Fibroblast of the aortic adventitia (primary cell): ENCODE measurements around the gene MRPS21. TPM values are rescaled to one million over a fixed set of nuclear protein-coding genes. Genes with fewer than 3 reads are reported as not detected.
"Not testable (repeated sequence)": the region's sequence is repeated elsewhere in the genome, so short reads cannot be mapped to it uniquely, and the experiment has no call there.

Source experiments
- DNase-seq: peaks from one replicate; pipeline ENCODE4 v3.0.0-alpha.2; 2010; ENCODE audit warnings: low read depth
- H3K4me3 ChIP-seq: 2 replicates; pipeline ENCODE4 v1.5.1; 2011; ENCODE audit warnings: low read depth, mild to moderate bottlenecking, control low read depth, low read length, moderate library complexity
- total RNA-seq: library from RNA; depleted of rRNA; stranded (reverse); fragments of >200 nt; gene quantifications from 2 replicates; pipeline ENCODE4 v1.2.3, GENCODE V29; 2012; ENCODE audit warnings: low replicate concordance
- TF ChIP-seq, protein P1 (sequence below): IDR thresholded peaks from 2 replicates; pipeline ENCODE4 v1.5.1; 2011; ENCODE audit warnings: mild to moderate bottlenecking, low read length, control low read depth, inconsistent platforms; ENCODE audit not compliant: insufficient read depth

Gene MRPS21
- total RNA-seq, 1 donor: 40.2 TPM

GRCh38 chr1:150299716-150300115 is 6.1 kb downstream of the MRPS21 start:
- TF ChIP-seq, protein P1, sequence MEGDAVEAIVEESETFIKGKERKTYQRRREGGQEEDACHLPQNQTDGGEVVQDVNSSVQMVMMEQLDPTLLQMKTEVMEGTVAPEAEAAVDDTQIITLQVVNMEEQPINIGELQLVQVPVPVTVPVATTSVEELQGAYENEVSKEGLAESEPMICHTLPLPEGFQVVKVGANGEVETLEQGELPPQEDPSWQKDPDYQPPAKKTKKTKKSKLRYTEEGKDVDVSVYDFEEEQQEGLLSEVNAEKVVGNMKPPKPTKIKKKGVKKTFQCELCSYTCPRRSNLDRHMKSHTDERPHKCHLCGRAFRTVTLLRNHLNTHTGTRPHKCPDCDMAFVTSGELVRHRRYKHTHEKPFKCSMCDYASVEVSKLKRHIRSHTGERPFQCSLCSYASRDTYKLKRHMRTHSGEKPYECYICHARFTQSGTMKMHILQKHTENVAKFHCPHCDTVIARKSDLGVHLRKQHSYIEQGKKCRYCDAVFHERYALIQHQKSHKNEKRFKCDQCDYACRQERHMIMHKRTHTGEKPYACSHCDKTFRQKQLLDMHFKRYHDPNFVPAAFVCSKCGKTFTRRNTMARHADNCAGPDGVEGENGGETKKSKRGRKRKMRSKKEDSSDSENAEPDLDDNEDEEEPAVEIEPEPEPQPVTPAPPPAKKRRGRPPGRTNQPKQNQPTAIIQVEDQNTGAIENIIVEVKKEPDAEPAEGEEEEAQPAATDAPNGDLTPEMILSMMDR: no peak
- DNase-seq: no peak
- no peak overlapping the region for H3K4me3 ChIP-seq

- no peak for DNase-seq
- TF ChIP-seq, protein P1: no peak
- H3K4me3 ChIP-seq: no peak overlapping the region
Measured at GRCh38 chr1:150302338-150302737, 8.7 kb downstream of the MRPS21 start.

- no peak for DNase-seq
- no peak overlapping the region for H3K4me3 ChIP-seq
- TF ChIP-seq, protein P1: no peak
Measured at GRCh38 chr1:150302902-150303301, 9.2 kb downstream of the MRPS21 start.

GRCh38 chr1:150308585-150308984 is 14.9 kb downstream of the MRPS21 start:
- DNase-seq, H3K4me3 ChIP-seq: not testable (repeated sequence)

DNA sequence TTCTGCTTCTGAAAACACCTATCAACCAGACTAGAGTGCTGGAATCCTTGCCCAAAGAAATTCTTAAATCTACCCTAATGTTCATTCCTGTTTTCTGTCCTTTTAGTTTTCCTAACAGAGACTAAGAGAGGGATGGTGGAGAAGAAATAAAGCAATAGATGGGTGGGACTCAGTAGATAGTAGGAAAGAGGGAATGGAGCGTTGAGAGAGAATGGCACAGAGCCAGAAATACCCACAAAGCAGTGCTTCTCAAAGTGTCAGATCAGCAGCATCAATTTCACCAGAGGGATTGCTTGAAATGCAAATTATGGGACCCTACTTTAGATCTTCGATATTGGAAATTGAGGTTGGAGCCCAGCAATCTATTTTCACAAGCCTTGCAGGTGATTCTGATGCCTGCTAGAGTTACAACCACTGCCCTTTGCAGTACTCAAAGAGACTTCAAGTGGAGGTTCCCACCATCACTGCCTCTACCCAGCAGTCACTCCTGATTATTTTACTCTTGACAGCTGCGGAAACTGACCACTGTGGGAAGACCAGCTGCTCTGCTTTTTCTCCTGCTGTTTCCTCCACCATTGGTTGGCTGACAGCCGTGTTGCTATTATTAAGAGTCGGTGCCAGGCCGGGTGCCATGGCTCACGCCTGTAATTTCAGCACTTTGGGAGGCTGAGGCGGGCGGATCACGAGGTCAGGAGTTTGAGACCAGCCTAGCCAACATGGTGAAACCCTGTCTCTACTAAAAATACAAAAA is 16.3 kb downstream of the MRPS21 start:
- no peak for DNase-seq
- TF ChIP-seq, protein P1: no peak
- no peak overlapping the region for H3K4me3 ChIP-seq

DNA sequence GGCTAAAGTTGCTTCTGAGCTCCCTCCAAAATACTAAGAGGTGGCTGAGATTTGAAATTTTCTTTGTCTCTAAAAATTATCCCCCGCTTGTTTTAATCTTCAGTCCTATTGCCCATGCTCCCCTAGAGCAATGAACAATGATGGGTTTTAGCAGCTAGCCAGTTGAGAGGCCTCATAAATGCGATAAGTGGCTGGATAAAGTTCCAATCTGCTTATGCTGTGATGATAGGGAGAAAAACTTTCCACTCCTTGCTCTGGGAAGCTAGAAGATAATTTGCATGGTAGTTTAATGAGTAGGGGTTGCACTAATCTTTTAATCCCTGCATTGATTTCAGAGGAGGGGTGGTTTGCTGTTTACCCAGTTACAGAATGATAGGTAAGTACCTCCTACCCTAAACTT is 18.1 kb downstream of the MRPS21 start:
- no peak overlapping the region for H3K4me3 ChIP-seq
- DNase-seq: no peak
- TF ChIP-seq, protein P1: no peak

- not testable (repeated sequence) for H3K4me3 ChIP-seq, DNase-seq
Measured at GRCh38 chr1:150314691-150315090, 21.0 kb downstream of the MRPS21 start.

DNA sequence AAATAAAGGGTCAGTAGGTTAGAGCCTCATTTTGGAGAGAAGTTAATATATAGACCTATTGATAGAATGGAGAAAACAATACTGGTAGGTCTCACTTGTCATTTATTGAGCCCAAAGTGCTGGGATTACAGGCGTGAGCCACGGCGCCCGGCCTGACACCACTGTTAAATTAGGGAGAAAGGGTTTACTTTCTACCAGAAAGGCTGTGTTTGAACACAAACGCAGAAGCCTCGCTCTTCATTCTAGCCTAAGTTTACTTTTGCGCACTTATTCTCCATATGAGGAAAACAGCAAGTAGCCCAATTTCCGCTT is 27.0 kb downstream of the MRPS21 start:
- TF ChIP-seq, protein P1: no peak
- DNase-seq: no peak
- peak overlapping the region; percentile 37 for H3K4me3 ChIP-seq
